ENCODE data around the gene PCGF3. TPM values are rescaled to one million over a fixed set of nuclear protein-coding genes. Genes with fewer than 3 reads are reported as not detected.

Gene PCGF3
- total RNA-seq: 32.2 and 104 TPM in 2 replicates

DNA sequence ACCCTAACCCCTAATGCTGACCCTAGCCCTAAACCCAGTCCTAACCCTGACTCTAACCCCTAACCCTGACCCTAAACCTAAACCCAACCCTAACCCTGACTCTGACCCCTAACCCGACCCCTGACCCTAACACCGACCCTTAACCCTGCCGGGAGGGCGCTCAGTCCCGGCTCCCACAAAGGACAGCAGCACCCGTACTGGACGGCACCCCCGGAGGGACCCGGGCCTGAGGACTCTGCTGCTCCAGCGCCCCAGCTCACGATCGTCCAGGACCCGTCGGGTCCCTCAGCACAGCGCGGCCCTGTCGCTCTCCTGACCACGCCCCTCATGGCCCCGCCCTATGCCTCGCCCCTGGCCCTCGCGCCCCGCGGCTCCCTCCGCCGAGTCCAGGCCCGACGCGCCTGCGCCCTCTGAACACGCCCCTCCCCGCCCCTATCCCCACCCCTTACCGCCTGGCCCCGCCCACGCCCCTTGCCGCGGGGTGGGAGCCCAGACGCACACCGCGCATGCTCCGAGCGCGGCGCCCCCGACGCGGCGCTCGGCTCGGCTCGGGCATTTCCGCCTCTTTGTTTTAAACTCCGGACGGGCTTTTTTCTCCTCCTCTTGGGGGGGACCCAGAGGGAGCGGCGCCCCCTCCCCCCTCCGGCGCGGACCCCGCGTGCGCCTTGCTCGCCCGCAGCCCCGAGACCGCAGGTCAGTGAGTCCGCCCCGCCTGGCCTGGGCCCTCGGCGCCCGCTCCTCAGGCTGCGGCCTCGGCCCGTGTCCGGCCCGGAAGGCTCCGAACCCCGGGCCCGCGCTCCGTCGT lies at the start of gene PCGF3:
Gene PCGF3, plus strand, starts transcription at position 555 of the 805 bp plus-strand sequence. CDS start 27,849 bp downstream, outside the sequence.

DNA sequence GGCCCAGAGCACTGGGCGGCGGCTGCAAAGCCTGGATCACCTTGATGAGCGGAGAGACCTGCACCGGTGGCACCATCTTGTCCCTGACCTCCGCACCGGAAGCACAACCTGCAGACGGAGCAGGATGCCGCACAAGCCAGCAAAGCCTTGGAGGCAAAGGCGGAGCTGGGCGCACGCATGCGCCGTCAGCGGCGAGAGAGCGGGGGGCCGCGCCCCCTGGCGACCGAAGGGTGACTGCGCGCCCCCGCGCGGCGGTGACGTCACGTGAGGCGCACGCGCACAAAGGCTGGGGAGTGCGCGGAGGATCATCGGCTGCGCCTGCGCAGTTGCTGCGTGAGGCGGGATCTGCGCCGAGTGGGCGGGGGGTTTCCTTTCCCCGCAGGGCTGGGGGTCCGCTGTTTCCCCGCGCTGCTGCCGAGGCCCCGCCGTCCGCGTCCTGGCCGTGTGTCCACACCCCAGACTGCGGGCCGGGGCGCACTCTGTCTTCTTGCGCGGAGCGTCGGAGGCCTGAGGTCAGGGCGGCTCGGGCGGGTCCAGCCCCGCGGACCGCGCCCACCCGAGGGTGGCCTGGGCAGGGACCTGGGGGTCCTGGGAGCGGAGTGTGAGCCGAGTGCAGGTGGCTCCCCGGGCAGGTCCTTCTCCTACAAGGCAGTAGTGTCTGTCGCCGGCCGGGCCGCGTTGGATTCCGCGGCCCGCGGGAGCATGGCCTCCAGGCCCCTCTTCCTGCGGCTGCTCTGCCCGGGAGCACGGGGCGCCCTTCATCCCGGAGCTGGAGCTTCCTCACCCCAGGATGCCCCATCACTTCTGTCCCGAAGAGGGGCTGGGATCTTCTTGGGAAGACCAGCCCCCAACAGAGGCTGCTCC lies 31.2 kb upstream of the PCGF3 start, which contains the start of the genes ATP5ME and MYL5:
Gene ATP5ME, minus strand, starts transcription at position 105 of the 864 bp plus-strand sequence. Its CDS starts 29 bp downstream, at position 76.
Gene MYL5, plus strand, starts transcription at position 371 of the 864 bp plus-strand sequence. CDS start 3,485 bp downstream, outside the sequence.

DNA sequence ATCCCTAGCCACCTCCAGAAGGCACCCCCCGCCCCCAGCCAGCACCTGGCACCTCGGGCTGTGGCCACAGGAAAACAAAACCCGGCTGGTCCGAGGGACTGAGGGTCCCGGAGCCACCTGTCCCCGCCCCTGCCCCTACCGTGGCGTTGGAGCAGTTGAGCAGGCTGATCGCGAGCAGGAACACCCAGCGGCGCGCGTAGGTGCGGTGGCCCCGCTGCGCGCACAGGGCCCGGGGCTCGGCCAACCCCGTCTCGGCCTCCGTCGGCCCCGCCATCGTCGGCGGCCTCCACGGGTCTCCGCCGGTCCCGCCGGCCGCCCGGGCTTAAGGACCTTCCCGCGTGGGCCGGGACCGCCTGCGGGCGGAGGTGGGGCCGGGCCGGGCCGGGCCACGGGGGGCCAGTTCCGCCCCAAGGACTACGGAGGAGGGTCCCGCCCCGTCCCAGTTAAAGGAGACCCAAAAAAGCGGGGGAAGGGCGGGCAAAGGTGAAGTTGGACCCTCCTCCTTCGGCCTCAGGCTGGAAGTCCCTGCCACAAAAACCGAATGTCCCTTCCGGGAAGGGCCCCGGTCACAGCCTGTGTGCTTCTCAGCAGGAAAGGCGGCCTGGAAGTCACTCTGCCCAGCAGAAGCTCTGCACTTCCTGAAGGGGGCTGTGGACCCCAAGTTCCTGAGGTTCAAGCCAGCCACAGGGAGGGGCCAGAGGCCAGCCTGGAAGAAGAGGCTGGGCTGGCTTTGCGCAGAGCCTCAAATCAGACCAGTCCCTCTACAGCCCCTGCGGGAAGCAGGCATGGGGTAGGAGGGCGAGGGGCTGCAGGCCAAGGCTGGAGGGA lies 16.6 kb upstream of the PCGF3 start, which contains the start of gene SLC49A3:
Gene SLC49A3, minus strand, starts transcription at position 298 of the 828 bp plus-strand sequence. Its CDS starts 24 bp downstream, at position 274.

Other genes with a start within 250 kb of the PCGF3 start
- 15.7 and 40.0 TPM in 2 replicates for gene ZNF721, start 206.7 kb upstream of the PCGF3 start, total RNA-seq
- gene PIGG, start 206.6 kb upstream of the PCGF3 start, total RNA-seq: 36.1 and 60.2 TPM in 2 replicates
- not detected in 2 replicates for gene TMEM271, start 129.5 kb upstream of the PCGF3 start, total RNA-seq
- 2.1 and 6.9 TPM in 2 replicates for gene PDE6B, start 80.3 kb upstream of the PCGF3 start, total RNA-seq
- 192 and 236 TPM in 2 replicates for gene ATP5ME, start 31.6 kb upstream of the PCGF3 start, total RNA-seq
- gene MYL5, start 31.3 kb upstream of the PCGF3 start, total RNA-seq: 10.8 and 18.3 TPM in 2 replicates
- gene SLC49A3, start 16.7 kb upstream of the PCGF3 start, total RNA-seq: 4.4 and 5.9 TPM in 2 replicates
- 0.16 and 0.50 TPM in 2 replicates for gene CPLX1, start 120.3 kb downstream of the PCGF3 start, total RNA-seq
- gene GAK, start 226.5 kb downstream of the PCGF3 start, total RNA-seq: 47.1 and 75.7 TPM in 2 replicates
- 5.8 and 16.7 TPM in 2 replicates for gene TMEM175, start 226.6 kb downstream of the PCGF3 start, total RNA-seq